Vagina (tissue), 2 donors: Measurements from ENCODE around the gene COQ7.

Source experiments
- POLR2A ChIP-seq, 2 donors: fragments of 450-650 bp; IDR thresholded peaks; one replicate each; pipeline ENCODE4 v1.6.1; 2017; ENCODE audit warnings: antibody characterized with exemption in 2 of 2, mild to moderate bottlenecking in 2 of 2, moderate library complexity in 2 of 2
- TF ChIP-seq, protein P1 (sequence below), 3 experiments: fragments of 450-650 bp in 2 of 3; fragments of 200-600 bp in 1 of 3; sonication (generic) in 1 of 3; IDR thresholded peaks; one replicate each; pipeline ENCODE4 v1.5.1; 2017 to 2019; ENCODE audit warnings: antibody characterized with exemption in 3 of 3, mild to moderate bottlenecking in 2 of 3, moderate library complexity in 2 of 3

- TF ChIP-seq, protein P1, sequence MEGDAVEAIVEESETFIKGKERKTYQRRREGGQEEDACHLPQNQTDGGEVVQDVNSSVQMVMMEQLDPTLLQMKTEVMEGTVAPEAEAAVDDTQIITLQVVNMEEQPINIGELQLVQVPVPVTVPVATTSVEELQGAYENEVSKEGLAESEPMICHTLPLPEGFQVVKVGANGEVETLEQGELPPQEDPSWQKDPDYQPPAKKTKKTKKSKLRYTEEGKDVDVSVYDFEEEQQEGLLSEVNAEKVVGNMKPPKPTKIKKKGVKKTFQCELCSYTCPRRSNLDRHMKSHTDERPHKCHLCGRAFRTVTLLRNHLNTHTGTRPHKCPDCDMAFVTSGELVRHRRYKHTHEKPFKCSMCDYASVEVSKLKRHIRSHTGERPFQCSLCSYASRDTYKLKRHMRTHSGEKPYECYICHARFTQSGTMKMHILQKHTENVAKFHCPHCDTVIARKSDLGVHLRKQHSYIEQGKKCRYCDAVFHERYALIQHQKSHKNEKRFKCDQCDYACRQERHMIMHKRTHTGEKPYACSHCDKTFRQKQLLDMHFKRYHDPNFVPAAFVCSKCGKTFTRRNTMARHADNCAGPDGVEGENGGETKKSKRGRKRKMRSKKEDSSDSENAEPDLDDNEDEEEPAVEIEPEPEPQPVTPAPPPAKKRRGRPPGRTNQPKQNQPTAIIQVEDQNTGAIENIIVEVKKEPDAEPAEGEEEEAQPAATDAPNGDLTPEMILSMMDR (IDR thresholded peaks at IDR 0.05): no peak
- no peak for TF ChIP-seq POLR2A (IDR thresholded peaks at IDR 0.05)
These were observed 5.9 kb downstream of the COQ7 start for GRCh38 chr16:19073344-19073743.
